Liver (tissue), 9 donors: ENCODE measurements around the gene NFIA. TPM values are rescaled to one million over a fixed set of nuclear protein-coding genes. Genes with fewer than 3 reads are reported as not detected.

Source experiments
- DNase-seq: peaks from one replicate; pipeline ENCODE4 v3.0.0-alpha.2; 2017; ENCODE audit warnings: low spot score
- H3K27ac ChIP-seq, 2 donors: one replicate each; pipeline ENCODE4 v1.7.0; 2013; ENCODE audit warnings: inconsistent platforms in 2 of 2, low read length in 2 of 2, control low read depth in 1 of 2, low read depth in 1 of 2, mild to moderate bottlenecking in 1 of 2
- H3K27me3 ChIP-seq, 4 donors: one replicate each; pipeline versions ENCODE4 v1.6.1 to v1.7.0; 2013; ENCODE audit warnings: low read length in 3 of 4, inconsistent platforms in 1 of 4, mild to moderate bottlenecking in 1 of 4, moderate library complexity in 1 of 4; ENCODE audit not compliant: control insufficient read depth in 4 of 4, insufficient read depth in 4 of 4
- H3K36me3 ChIP-seq, 4 donors: one replicate each; pipeline versions ENCODE4 v1.6.1 to v1.7.0; 2013; ENCODE audit warnings: low read length in 3 of 4, mild to moderate bottlenecking in 3 of 4, low read depth in 1 of 4, moderate library complexity in 1 of 4; ENCODE audit not compliant: control insufficient read depth in 4 of 4, insufficient read depth in 3 of 4
- H3K4me1 ChIP-seq, 4 donors: one replicate each; pipeline versions ENCODE4 v1.6.1 to v1.7.0; 2013; ENCODE audit warnings: low read length in 3 of 4, mild to moderate bottlenecking in 3 of 4, moderate library complexity in 1 of 4; ENCODE audit not compliant: control insufficient read depth in 4 of 4, insufficient read depth in 4 of 4
- H3K4me3 ChIP-seq, 3 donors: one replicate each; pipeline versions ENCODE4 v1.6.1 to v1.7.0; 2013; ENCODE audit warnings: low read length in 3 of 3, control low read depth in 1 of 3, low read depth in 1 of 3, mild to moderate bottlenecking in 1 of 3
- H3K9ac ChIP-seq, 2 donors: one replicate each; pipeline ENCODE4 v1.7.0; 2013; ENCODE audit warnings: low read length in 2 of 2, mild to moderate bottlenecking in 2 of 2, moderate library complexity in 2 of 2, control low read depth in 1 of 2, low read depth in 1 of 2
- H3K9me3 ChIP-seq, 4 donors: one replicate each; pipeline versions ENCODE4 v1.6.1 to v1.7.0; 2013; ENCODE audit warnings: low read length in 3 of 4; ENCODE audit not compliant: control insufficient read depth in 4 of 4
- CTCF ChIP-seq: fragments of 150-350 bp; IDR thresholded peaks from 2 replicates; pipeline ENCODE4 v1.5.1; 2017; ENCODE audit warnings: improper control_type of control experiment, low read depth, low read length; ENCODE audit not compliant: missing input control
- EGR1 ChIP-seq, 2 donors: IDR thresholded peaks; 2 replicates each; pipeline ENCODE4 v1.6.1; 2016 to 2018; ENCODE audit warnings: antibody characterized with exemption in 2 of 2, low read depth in 2 of 2
- FOXA1 ChIP-seq: IDR thresholded peaks from 2 replicates; pipeline ENCODE4 v1.6.1; 2016; ENCODE audit warnings: antibody characterized with exemption
- FOXA2 ChIP-seq: IDR thresholded peaks from 2 replicates; pipeline ENCODE4 v1.6.1; 2016; ENCODE audit warnings: antibody characterized with exemption
- GABPA ChIP-seq, 2 donors: IDR thresholded peaks in 1 of 2; conservative IDR thresholded peaks in 1 of 2; 2 replicates each; pipeline ENCODE4 v1.6.1; 2016; ENCODE audit warnings: antibody characterized with exemption in 2 of 2, mild to moderate bottlenecking in 1 of 2, moderate library complexity in 1 of 2
- HNF4A ChIP-seq, 2 donors: conservative IDR thresholded peaks; 2 replicates each; pipeline ENCODE4 v1.6.1; 2016; ENCODE audit warnings: antibody characterized with exemption in 2 of 2, mild to moderate bottlenecking in 2 of 2
- HNF4G ChIP-seq: IDR thresholded peaks from 2 replicates; pipeline ENCODE4 v1.6.1; 2016; ENCODE audit warnings: antibody characterized with exemption
- JUND ChIP-seq, 2 donors: IDR thresholded peaks; 2 replicates each; pipeline ENCODE4 v1.6.1; 2016; ENCODE audit warnings: antibody characterized with exemption in 2 of 2
- MAX ChIP-seq: IDR thresholded peaks from 2 replicates; pipeline ENCODE4 v1.6.1; 2016; ENCODE audit warnings: antibody characterized with exemption
- NR2F2 ChIP-seq: IDR thresholded peaks from 2 replicates; pipeline ENCODE4 v1.6.1; 2016; ENCODE audit warnings: antibody characterized with exemption
- RXRA ChIP-seq, 2 donors: IDR thresholded peaks; 2 replicates each; pipeline ENCODE4 v1.6.1; 2017 to 2018; ENCODE audit warnings: antibody characterized with exemption in 2 of 2, mild to moderate bottlenecking in 1 of 2
- SP1 ChIP-seq: IDR thresholded peaks from 2 replicates; pipeline ENCODE4 v1.6.1; 2018; ENCODE audit warnings: antibody characterized with exemption, mild to moderate bottlenecking
- TAF1 ChIP-seq: conservative IDR thresholded peaks from 2 replicates; pipeline ENCODE4 v1.6.1; 2016; ENCODE audit warnings: antibody characterized with exemption, mild to moderate bottlenecking
- YY1 ChIP-seq: IDR thresholded peaks from 2 replicates; pipeline ENCODE4 v1.6.1; 2016; ENCODE audit warnings: antibody characterized with exemption, mild to moderate bottlenecking
- ZBTB33 ChIP-seq: IDR thresholded peaks from 2 replicates; pipeline ENCODE4 v1.6.1; 2016; ENCODE audit warnings: antibody characterized with exemption
- WGBS: extraction: QIAGEN DNeasy Blood & Tissue Kit; methylation state at CpG from one replicate; pipeline ENCODE4 v1.1.7; 2013; 5-methylcytosine and 5-hydroxymethylcytosine counted together
- polyA plus RNA-seq, 2 donors: library from polyadenylated mRNA; stranded (reverse) in 1 of 2; unstranded in 1 of 2; fragments of 200-250 nt in 1 of 2; fragments of >200 nt in 1 of 2; fragmentation: Nextera tagmentation in 1 of 2; extraction: Ambion mirVana in 1 of 2; gene quantifications; one replicate each; pipeline versions ENCODE4 v1.2.1 to v1.2.3, GENCODE V29; 2013 to 2015
- total RNA-seq, 2 donors: library from RNA; depleted of rRNA; stranded (reverse); fragments of >200 nt; gene quantifications; one replicate each; pipeline ENCODE4 v1.2.3, GENCODE V29; 2014
- donor health status: healthy.
- donor health status: healthy.
- donor health status: healthy.
- donor health status: healthy.
- donor health status: healthy.

Gene NFIA
- total and polyA plus RNA-seq, 4 donors, result 6.8 to 53.7 (median 22.2) TPM

- no peak for DNase-seq
- no peaks in the 10 kb centered on the region for H3K9me3 ChIP-seq
- WGBS, result 56% methylated on average over 2 of the region's 2 CpGs
- H3K9ac ChIP-seq, result no peak overlapping the region
- no peaks in the 10 kb centered on the region for H3K36me3 ChIP-seq
- H3K27me3 ChIP-seq, result no peaks in the 10 kb centered on the region
- TF ChIP-seq SP1 (no peak), NR2F2 (no peak), EGR1 (IDR thresholded peaks at IDR 0.05; ENCODE audit: low read depth in 2 of 2) (no peak), TAF1 (no peak), YY1 (no peak), MAX (no peak), CTCF (no peak), JUND (IDR thresholded peaks at IDR 0.05) (no peak)
- peak overlapping the region in 1 of 2 donors; percentile 50 for H3K27ac ChIP-seq
- H3K4me3 ChIP-seq, result no peak overlapping the region
- peaks cover 0 to 24% (median 5%) of the 10 kb centered on the region in 4 donors for H3K4me1 ChIP-seq
Measured at GRCh38 chr1:61241973-61242381, 159.6 kb downstream of the NFIA start.

- Histone ChIP-seq H3K9me3 (no peaks in the 10 kb centered on the region), H3K27me3 (no peaks in the 10 kb centered on the region), H3K36me3 (no peaks in the 10 kb centered on the region), H3K4me3 (no peak overlapping the region), H3K4me1 (peaks cover 10 to 33% (median 13%) of the 10 kb centered on the region in 4 donors), H3K27ac (peak overlapping the region in 1 of 2 donors; percentile 39), H3K9ac (no peak overlapping the region)
- DNase-seq, result no peak
- WGBS, result 69% methylated on average over 1 of the region's 1 CpG
- TF ChIP-seq TAF1 (no peak), FOXA2 (no peak), FOXA1 (no peak), HNF4G (no peak), JUND (IDR thresholded peaks at IDR 0.05) (peak in 1 of 2 donors; percentile 8), EGR1 (IDR thresholded peaks at IDR 0.05; ENCODE audit: low read depth in 2 of 2) (no peak), ZBTB33 (no peak)
Measured at GRCh38 chr1:61244114-61244513, 161.8 kb downstream of the NFIA start.

- H3K4me1 ChIP-seq, result peaks cover 10 to 32% (median 15%) of the 10 kb centered on the region in 4 donors
- no peak overlapping the region for H3K27ac ChIP-seq
- no peaks in the 10 kb centered on the region for H3K36me3 ChIP-seq
- no peak overlapping the region for H3K9ac ChIP-seq
- no peaks in the 10 kb centered on the region for H3K27me3 ChIP-seq
- TF ChIP-seq EGR1 (IDR thresholded peaks at IDR 0.05; ENCODE audit: low read depth in 2 of 2) (no peak), HNF4A (conservative IDR thresholded peaks at IDR 0.05) (no peak), FOXA2 (no peak), GABPA (IDR thresholded peaks at IDR 0.05 in 1 of 2, conservative IDR thresholded peaks at IDR 0.05 in 1 of 2) (no peak), MAX (no peak), RXRA (IDR thresholded peaks at IDR 0.05) (no peak), SP1 (no peak)
- no peak for DNase-seq
- 89% methylated on average over 7 of the region's 7 CpGs for WGBS
- no peaks in the 10 kb centered on the region for H3K9me3 ChIP-seq
- H3K4me3 ChIP-seq, result no peak overlapping the region
Measured at GRCh38 chr1:61245696-61246400, 163.5 kb downstream of the NFIA start.
